ENCODE results near the gene S100A3.

S100A3 gene

DNA sequence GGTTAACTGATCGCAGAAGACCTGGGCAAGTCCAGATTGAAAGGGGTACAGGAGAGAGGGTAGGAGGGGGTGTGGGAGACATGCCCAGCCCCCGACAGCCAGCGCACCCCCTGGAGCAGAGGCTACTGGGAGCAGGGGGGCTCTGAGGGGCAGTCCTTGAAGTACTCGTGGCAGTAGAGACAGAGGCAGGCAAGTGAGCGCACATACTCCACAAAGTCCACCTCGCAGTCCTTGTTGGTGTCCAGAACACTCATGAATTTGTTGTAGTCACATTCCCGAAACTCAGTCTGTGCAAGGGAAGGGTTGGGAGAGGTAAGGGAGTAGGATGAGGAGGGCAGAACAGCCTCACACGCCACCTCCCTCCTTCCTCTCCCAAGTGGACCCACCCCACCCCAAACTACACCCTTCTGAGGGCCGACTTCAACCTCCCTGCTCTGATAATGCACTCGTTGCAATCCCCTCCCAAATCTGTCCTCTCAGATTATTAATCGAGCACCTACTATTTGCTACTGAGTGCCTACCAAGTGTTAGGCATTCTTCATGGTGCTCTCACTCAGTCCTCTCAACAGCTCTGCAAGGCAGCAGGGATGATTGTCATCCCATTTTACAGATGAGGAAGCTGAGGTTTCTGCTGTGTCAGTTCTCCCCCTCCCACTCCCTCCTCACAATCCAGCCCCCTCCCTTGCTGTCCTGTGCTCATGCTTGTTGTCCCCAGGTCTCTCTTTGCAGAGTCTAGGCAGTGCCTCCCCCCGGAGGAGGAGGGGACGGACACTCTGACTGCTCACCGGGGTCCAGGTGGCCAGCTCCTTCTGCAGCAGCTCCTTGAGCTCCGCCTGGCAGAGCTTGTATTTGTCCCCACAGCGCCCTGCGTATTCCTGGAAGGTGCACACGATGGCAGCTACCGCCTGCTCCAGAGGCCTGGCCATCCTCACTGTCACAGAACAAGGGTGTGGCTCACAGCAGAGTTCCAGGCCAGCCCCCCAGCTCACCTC lies 1.2 kb downstream of the S100A3 start:
- DNase-seq: no peak

GRCh38 chr1:153546796-153547559 lies 2.1 kb downstream of the S100A3 start:
- DNase-seq: no peak

DNA sequence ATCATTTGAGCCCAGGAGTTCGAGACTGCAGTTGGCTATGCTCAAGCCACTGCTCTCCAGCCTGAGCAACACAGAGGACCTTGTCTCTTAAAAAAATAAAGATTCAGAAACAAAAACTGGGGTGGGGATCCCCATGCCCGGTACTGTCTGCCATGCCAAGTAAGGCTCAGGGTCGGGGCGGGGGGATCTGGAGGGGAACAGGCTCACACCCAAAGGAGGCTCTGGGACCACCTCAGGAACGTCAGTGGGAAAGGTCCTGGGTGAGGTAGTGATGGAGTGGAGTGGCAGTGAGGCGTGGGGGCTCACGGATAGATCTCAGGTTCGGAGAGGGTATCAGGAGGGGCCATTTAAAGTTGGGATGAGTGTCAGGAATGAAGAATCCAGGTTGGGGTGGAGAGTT lies 2.7 kb downstream of the S100A3 start:
- no peak for DNase-seq

GRCh38 chr1:153545067-153546055 lies 3.7 kb downstream of the S100A3 start, which contains the start of gene S100A4:
TSS of gene S100A4 (minus strand) at chr1:153545806. CDS start at chr1:153544794, 1,012 bp downstream.
- peak; percentile 67 for DNase-seq

- no peak for DNase-seq
These were observed 4.5 kb downstream of the S100A3 start for GRCh38 chr1:153544453-153545066.

DNA sequence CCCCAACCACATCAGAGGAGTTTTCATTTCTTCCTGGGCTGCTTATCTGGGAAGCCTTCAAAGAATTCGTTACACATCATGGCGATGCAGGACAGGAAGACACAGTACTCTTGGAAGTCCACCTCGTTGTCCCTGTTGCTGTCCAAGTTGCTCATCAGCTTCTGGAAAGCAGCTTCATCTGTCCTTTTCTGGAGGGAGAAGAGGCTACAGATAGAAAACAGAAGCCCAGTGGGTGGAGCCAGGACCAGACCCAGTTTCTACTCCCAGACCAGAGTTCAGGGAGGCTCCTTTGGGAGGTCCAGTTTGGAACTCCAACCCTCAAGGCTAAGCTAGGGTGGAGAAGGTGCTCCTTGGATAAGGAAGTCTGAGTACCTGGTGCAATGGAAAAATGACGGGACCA lies 5.3 kb downstream of the S100A3 start:
- no peak for DNase-seq

DNA sequence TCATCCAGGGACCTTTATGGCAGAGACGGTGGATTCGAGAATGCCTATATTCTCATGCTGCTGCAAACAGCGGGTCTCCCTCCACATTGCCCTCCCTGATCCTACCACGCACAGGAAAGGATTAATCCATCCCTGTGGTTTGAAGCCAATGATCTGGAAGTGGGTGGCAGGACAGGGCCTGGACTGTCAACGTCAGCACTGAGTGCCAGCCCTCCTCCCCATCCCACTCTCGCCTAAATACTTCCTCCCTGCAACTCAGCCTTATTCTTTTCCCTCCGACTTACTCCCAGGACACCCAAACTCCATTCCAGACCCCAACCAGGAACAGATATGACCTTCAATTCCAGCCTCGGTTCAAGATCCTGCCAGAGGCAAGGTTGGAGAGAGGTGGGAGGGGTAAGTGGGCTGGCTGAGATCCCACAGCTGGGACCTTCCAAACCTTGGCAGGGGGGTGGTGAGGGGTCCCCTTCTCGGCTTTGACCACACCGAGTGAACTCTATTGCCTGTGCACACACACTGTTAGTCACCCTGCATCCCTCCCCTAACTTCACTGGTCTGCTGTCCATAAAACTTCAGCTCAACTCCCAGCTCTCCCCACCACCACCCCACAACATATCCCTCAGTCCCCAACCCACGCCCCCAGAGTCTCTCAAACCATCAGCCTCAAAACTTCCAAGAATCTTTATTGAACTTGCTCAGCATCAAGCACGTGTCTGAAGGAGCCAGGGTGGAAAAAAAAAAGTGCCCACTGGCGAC lies 5.9 kb downstream of the S100A3 start:
- no peak for DNase-seq

DNA sequence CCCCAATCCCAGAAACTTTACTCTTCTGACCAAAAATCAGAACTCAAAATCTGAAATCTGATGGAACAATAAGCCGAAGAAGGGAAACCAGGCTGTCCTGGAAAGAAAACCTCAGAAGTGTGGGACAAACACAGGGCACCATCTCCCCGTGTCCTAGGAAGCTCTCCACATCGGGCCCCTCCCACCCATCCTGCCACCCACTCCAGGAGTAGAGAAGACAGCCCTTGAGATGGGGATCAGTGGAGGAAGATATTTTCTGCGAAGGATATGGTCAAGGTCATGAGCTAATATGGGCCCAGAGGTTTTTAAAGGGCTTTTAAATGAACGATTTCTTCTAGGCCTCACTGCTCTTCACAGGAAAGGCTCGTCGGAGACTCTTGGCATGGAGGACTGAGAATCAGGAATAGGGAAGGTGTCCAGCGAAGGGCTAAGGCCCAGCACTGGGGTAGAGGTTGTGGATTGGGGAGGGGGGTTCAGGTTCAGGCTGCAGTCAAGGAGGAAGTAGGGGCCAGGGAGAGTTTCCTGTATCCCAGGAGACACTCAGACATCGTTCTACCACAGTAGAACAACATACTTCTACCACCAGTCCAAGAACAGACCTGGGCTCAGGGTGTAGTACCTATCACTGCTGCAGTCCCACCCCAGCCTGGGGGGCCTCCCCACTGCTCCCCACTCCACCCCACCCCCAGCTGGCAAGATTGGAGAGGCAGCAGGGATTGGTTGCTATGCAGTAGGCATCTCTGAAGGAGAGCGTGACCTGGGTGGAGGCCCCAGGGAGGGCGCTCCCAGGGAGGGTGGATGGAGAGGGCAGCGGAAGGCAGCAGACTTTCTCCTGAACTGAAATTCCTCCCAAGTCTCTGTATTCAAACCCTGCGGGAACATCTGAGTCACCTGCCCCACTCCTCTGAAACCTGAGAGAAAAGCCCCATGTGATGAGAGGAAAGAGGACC lies 7.1 kb downstream of the S100A3 start:
- no peak for DNase-seq

DNA sequence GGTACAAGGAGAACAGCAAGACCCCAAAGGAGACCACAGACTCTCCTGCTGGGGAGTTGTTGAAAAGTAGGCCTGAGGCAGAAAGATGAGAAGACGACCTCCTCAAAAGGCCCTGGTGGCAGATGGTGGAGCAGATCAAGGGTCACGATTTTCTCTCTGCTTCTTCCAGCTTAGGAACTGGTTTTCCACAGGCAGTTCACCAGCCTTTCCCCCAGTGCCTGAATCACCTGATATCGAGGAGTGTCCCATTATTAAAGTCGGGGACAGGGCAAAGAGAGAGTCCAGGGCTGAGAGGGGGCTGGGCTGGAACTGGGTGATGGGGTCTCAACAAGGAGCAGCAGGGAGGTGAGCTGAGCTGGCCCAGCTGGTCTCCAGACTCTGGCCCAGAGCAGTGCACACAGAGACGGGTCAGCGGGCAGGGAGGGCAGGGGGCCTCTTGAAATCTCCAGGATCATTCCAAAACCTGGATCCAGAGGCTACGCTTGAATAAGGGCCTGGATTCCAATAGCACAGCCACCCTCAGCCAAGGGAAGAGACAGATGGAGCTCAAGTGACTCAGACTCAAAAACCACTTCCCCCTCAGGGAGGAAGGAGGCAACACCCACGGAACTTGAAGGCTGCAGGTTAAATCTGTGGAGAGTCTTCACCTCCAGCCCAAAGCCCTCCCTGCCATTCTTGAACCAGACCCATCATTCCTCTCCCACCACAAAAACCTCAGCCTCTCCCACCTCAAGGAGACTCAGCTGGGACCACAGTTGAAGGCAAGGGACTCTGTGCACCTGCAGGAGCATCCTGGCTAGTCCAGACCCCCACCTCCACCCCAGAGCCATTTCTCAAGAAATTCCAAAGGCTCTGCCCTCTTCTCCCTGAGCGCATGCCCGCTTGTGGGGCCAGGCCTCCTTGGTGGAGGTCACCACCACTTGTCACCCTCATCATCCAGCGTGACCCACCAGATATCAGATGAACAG lies 8.4 kb downstream of the S100A3 start, which contains the start of gene S100A5:
Gene S100A5 (minus strand): TSS at position 541 of the 968 bp plus-strand sequence. CDS start 743 bp downstream, outside the sequence.
- DNase-seq: no peak

DNA sequence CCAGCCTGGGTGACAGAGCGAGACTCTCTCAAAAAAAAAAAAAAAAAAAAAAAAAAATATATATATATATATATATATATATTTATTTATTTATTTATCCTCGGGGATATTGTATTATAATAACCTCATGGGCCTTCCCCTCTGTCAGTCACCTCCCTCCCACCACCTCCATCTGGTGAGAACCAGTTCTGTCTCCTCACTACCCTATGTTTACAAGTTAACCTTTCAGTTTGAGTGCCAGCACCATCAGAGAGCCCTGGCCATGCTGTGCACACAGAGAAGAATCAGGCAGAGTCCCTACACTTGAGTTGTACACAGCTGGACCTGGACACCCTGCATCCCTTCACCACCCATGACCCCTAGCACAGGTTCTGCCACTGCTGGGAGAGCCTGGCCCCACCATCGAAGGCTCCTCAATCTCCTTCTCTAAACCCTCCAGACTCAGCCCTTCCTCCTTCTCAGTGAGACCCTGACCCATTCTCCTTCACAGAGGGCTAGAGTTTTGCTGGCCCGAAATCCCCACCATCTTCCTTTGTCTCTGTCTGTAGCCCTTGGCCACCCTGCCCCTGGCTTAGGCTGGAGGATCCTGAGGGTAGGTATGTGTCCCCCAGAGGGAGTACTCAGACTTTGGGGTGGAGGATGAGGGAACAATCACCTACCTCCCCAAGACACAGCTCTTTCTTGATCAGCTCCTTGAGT lies 9.5 kb downstream of the S100A3 start:
- DNase-seq: no peak

- DNase-seq: no peak
These were observed 10.7 kb downstream of the S100A3 start for GRCh38 chr1:153538315-153538821.

GRCh38 chr1:153537376-153537730 lies 11.7 kb downstream of the S100A3 start:
- DNase-seq: no peak

DNA sequence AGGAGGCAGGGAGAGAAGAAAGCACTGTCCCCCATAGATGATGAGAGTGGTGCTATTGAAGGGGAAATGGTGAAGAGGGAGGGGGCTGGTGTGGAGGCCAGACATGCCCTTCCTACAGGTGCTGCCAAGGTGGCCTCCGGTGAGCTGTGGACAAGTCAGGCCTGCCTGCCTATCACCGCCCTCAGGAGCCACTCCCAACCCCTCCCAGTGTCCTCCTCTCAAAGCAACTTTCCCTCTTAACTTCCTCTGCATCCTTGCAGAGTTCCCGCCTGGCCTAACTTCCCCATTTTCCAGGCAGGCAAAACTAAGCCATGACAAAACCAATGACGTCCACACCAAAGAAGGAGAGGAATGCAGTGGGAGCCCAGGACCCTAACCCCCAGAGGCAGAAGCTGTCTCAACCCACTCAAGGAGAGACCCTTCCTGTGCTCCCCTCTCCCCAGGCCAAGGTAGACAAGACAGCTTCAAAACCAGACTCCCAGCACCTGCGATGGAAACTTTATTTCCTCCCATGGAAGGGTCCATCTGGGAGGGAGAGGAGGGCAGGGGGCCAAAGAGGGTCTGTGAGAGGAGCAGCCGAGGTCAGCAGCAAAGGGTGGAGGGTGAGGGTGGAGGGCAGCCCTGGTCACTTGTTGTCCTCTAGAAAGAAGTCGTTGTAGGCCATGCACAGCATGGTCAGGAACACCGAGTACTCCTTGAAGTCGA lies 12.2 kb downstream of the S100A3 start:
- DNase-seq: no peak

DNA sequence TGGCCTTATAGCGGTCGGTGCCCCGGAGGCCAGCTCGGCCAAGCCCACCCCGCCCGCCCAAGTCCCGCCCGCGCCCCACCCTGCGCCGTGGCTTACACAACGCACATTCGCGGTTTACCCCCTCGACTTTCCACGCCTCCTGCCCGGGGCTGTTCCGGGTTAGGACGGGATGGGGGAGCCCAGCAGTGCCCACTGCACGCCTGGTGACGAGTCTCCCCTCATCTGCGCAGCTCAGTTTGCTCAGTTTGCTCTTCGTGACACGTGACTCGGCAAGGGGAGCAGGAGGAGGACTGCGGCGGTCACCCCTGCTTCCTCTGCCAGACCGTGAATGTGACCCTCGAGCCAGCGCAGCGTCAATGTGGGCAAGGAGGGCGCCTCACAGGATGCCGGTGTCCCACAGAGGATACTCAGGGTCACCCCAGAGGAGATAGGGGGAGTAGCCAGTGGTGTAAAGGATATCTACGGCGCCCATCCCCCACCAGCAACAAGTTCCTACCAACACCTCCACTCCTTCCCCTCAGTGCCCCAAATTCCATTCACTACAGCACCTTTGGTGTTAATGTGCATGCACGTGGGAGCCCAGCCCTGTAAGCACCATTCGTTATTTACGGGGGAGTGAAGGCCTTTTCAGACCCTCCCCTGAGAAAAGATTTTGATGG lies 12.9 kb downstream of the S100A3 start:
- peak; percentile 56 for DNase-seq

DNA sequence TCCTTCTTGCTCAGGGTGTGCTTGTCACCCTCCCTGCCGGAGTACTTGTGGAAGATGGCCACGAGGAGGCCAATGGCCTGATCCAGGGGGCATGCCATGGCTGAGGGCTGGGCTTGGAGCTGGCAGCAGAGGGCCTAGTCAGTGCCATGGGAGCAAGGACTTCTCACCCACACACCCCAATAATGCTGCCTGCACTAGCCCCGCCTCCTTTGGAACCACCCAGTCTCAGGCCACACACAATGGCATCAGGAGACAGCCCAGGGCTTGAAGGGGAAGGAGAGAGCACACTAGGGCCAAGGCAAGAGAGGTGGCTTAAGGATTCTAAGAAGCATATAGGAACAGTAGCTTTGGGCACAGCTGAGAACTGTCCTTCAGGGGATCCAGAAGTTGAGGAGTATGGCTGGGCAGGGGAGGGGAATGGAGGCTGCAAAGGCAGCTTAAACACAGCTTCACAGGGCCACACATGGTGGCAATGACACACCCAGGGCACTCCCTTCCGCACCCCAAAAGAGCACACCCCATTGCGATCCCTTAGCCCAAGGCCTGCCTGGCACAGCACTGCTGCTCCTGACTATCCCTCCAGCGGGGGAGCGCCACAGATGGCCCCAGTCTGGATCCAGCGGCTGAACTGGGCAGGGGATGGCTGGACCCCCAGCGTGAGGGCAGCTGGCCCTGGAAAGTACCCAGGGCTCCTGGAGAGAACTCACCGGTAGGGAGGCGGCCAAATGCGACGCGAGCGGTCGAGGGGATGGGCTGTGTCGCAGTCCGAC lies 13.6 kb downstream of the S100A3 start, which contains the start of gene S100A6:
Gene S100A6 (minus strand): TSS at position 750 of the 770 bp plus-strand sequence. CDS start 652 bp downstream, at position 98.
- no peak for DNase-seq

GRCh38 chr1:153534925-153535241 lies 14.2 kb downstream of the S100A3 start:
- no peak for DNase-seq
